H1 (cell line): ENCODE results near the gene ATP6V0E2. TPM values are rescaled to one million over a fixed set of nuclear protein-coding genes. Genes with fewer than 3 reads are reported as not detected.

Source experiments
- CTCF ChIA-PET: fragments of 300-600 bp; sonication (Branson Sonifier 250); formaldehyde crosslinking; loops from one replicate; lab custom pipeline; 2021; ENCODE audit not compliant: partially characterized antibody; lab: Charles Lee
- POLR2A ChIA-PET: fragments of 300-600 bp; sonication (Branson Sonifier 250); formaldehyde crosslinking; loops from one replicate; lab custom pipeline; 2021; ENCODE audit warnings: inconsistent platforms; ENCODE audit not compliant: partially characterized antibody; lab: Charles Lee
- DNase-seq, 2 experiments: peaks; one replicate each; pipeline versions ENCODE4 v3.0.0 to v3.0.0-alpha.2; 2010 to 2022; ENCODE audit warnings: low spot score in 2 of 2, low read depth in 1 of 2, mixed read lengths in 1 of 2
- FAIRE-seq: peaks from 2 replicates; lab custom pipeline; 2011; peaks lifted over from hg19 to GRCh38; lab: Jason Lieb, UNC
- H2AFZ ChIP-seq: 2 replicates; pipeline ENCODE4 v1.8.1; 2012; ENCODE audit warnings: low read length, inconsistent platforms
- H2AK5ac ChIP-seq: 2 replicates; pipeline ENCODE4 v1.6.1; 2013; ENCODE audit warnings: low read depth, low read length
- H2BK120ac ChIP-seq: replicated peaks from 2 replicates; pipeline ENCODE3; 2013; ENCODE audit warnings: low read depth, low read length, inconsistent platforms
- H2BK12ac ChIP-seq: 2 replicates; pipeline ENCODE4 v1.6.1; 2013; ENCODE audit warnings: low read depth, low read length
- H2BK15ac ChIP-seq: 2 replicates; pipeline ENCODE4 v1.6.1; 2013; ENCODE audit warnings: low read length
- H2BK20ac ChIP-seq: 2 replicates; pipeline ENCODE4 v1.6.1; 2013; ENCODE audit warnings: low read length
- H2BK5ac ChIP-seq: 2 replicates; pipeline ENCODE4 v1.6.1; 2013; ENCODE audit warnings: low read depth, low read length
- H3K14ac ChIP-seq: 2 replicates; pipeline ENCODE4 v1.6.1; 2013; ENCODE audit warnings: inconsistent platforms; ENCODE audit not compliant: insufficient read length
- H3K18ac ChIP-seq: 2 replicates; pipeline ENCODE4 v1.6.1; 2013; ENCODE audit warnings: low read length; ENCODE audit errors: extremely low read depth
- H3K23ac ChIP-seq: 2 replicates; pipeline ENCODE4 v1.6.1; 2013; ENCODE audit warnings: inconsistent platforms; ENCODE audit not compliant: insufficient read length
- H3K23me2 ChIP-seq: 2 replicates; pipeline ENCODE4 v1.6.1; 2013; ENCODE audit warnings: low read depth, low read length
- H3K27ac ChIP-seq: 2 replicates; pipeline ENCODE4 v1.6.1; 2011; ENCODE audit warnings: low read depth, low read length, inconsistent platforms
- H3K27me3 ChIP-seq, 4 experiments: replicated peaks in 1 of 4; 1 replicate in 1 of 4; 2 replicates in 3 of 4; pipeline versions ENCODE4 v1.6.1 to v1.8.1; 2011 to 2013; ENCODE audit warnings: low read length in 3 of 4, mild to moderate bottlenecking in 3 of 4, inconsistent platforms in 2 of 4, mixed read lengths in 2 of 4, moderate library complexity in 1 of 4; ENCODE audit not compliant: control insufficient read depth in 3 of 4, insufficient read depth in 3 of 4; ENCODE audit errors: extremely low read depth in 1 of 4
- H3K36me3 ChIP-seq, 4 experiments: 2 replicates each; pipeline versions ENCODE4 v1.6.1 to v1.8.1; 2011 to 2013; ENCODE audit warnings: mild to moderate bottlenecking in 4 of 4, low read length in 3 of 4, moderate library complexity in 2 of 4, control low read depth in 1 of 4, inconsistent platforms in 1 of 4; ENCODE audit not compliant: insufficient read depth in 4 of 4, control insufficient read depth in 2 of 4
- H3K4ac ChIP-seq: replicated peaks from 2 replicates; pipeline ENCODE3; 2013; ENCODE audit warnings: low read length, low read depth, mixed read lengths, inconsistent platforms; ENCODE audit not compliant: insufficient read length
- H3K4me1 ChIP-seq, 4 experiments: replicated peaks in 1 of 4; 1 replicate in 1 of 4; 2 replicates in 3 of 4; pipeline versions ENCODE4 v1.6.1 to v1.8.1; 2011 to 2013; ENCODE audit warnings: low read length in 3 of 4, inconsistent platforms in 2 of 4, mixed read lengths in 1 of 4; ENCODE audit not compliant: insufficient read depth in 4 of 4, control insufficient read depth in 3 of 4
- H3K4me2 ChIP-seq, 2 experiments: 2 replicates each; pipeline versions ENCODE4 v1.6.1 to v1.8.1; 2011 to 2013; ENCODE audit warnings: low read depth in 2 of 2, low read length in 2 of 2, control low read depth in 1 of 2, inconsistent platforms in 1 of 2, mild to moderate bottlenecking in 1 of 2; ENCODE audit not compliant: insufficient read depth in 1 of 2
- H3K4me3 ChIP-seq, 4 experiments: fragments of 200-600, 300-600 bp in 1 of 4; sonication (generic), shearing (Covaris generic), sonication (Bioruptor Twin) in 1 of 4; 2 replicates each; pipeline versions ENCODE4 v1.5.1 to v1.8.1; 2011 to 2016; ENCODE audit warnings: low read length in 4 of 4, low read depth in 3 of 4, control low read depth in 2 of 4, inconsistent platforms in 2 of 4, mild to moderate bottlenecking in 2 of 4, mixed read lengths in 1 of 4, moderate library complexity in 1 of 4; ENCODE audit not compliant: insufficient read depth in 2 of 4; ENCODE audit errors: extremely low read depth in 1 of 4
- H3K56ac ChIP-seq: replicated peaks from 2 replicates; pipeline ENCODE3; 2013; ENCODE audit warnings: low read depth, mild to moderate bottlenecking, mixed read lengths, low read length, inconsistent platforms; ENCODE audit not compliant: insufficient read length
- H3K79me1 ChIP-seq: 2 replicates; pipeline ENCODE4 v1.6.1; 2013; ENCODE audit warnings: low read depth, low read length, control low read depth
- H3K79me2 ChIP-seq, 2 experiments: 2 replicates each; pipeline versions ENCODE4 v1.6.1 to v1.8.1; 2012 to 2013; ENCODE audit warnings: low read length in 2 of 2, mild to moderate bottlenecking in 2 of 2, inconsistent platforms in 1 of 2; ENCODE audit not compliant: insufficient read depth in 2 of 2, control insufficient read depth in 1 of 2
- H3K9ac ChIP-seq, 4 experiments: replicated peaks in 1 of 4; 1 replicate in 1 of 4; 2 replicates in 3 of 4; pipeline versions ENCODE4 v1.6.1 to v1.8.1; 2011 to 2013; ENCODE audit warnings: low read depth in 3 of 4, low read length in 3 of 4, control low read depth in 2 of 4, mild to moderate bottlenecking in 2 of 4, moderate library complexity in 2 of 4, inconsistent platforms in 1 of 4; ENCODE audit errors: extremely low read depth in 1 of 4
- H3K9me3 ChIP-seq, 2 experiments: 2 replicates each; pipeline versions ENCODE4 v1.6.1 to v1.8.1; 2012 to 2013; ENCODE audit warnings: mild to moderate bottlenecking in 2 of 2, moderate library complexity in 2 of 2, control low read depth in 1 of 2, inconsistent platforms in 1 of 2, low read depth in 1 of 2, low read length in 1 of 2, mixed read lengths in 1 of 2; ENCODE audit not compliant: insufficient read depth in 2 of 2
- H4K20me1 ChIP-seq, 2 experiments: replicated peaks in 1 of 2; 2 replicates each; pipeline versions ENCODE3 to v1.8.1; 2011 to 2013; ENCODE audit warnings: inconsistent platforms in 2 of 2, low read length in 2 of 2, mild to moderate bottlenecking in 1 of 2; ENCODE audit not compliant: insufficient read depth in 2 of 2, control insufficient read depth in 1 of 2
- H4K5ac ChIP-seq: 2 replicates; pipeline ENCODE4 v1.6.1; 2013; ENCODE audit warnings: low read length, low read depth, mixed read lengths, inconsistent platforms; ENCODE audit not compliant: insufficient read length
- H4K8ac ChIP-seq: 2 replicates; pipeline ENCODE4 v1.8.0; 2013; ENCODE audit warnings: mild to moderate bottlenecking, moderate library complexity, low read length, inconsistent platforms; ENCODE audit not compliant: insufficient read depth; ENCODE audit errors: extremely low read depth
- H4K91ac ChIP-seq: replicated peaks from 2 replicates; pipeline ENCODE3; 2013; ENCODE audit warnings: low read length, mixed read lengths, inconsistent platforms; ENCODE audit not compliant: insufficient read length
- ASH2L ChIP-seq: fragments of 200-600, 300-600 bp; sonication (generic); IDR thresholded peaks from one replicate; pipeline ENCODE4 v1.7.1; 2017; ENCODE audit warnings: low read length
- CTCF ChIP-seq, 3 experiments: IDR thresholded peaks; 1 replicate in 2 of 3; 2 replicates in 1 of 3; pipeline versions ENCODE4 v1.5.1 to v1.6.1; 2011; ENCODE audit warnings: low read length in 3 of 3, mild to moderate bottlenecking in 3 of 3, inconsistent platforms in 2 of 3, low read depth in 1 of 3, moderate library complexity in 1 of 3; ENCODE audit not compliant: insufficient read depth in 1 of 3; ENCODE audit errors: control extremely low read depth in 1 of 3
- EP300 ChIP-seq, 2 experiments: IDR thresholded peaks; 1 replicate in 1 of 2; 2 replicates in 1 of 2; pipeline ENCODE4 v1.6.1; 2011 to 2012; ENCODE audit warnings: low read depth in 2 of 2, low read length in 2 of 2, mild to moderate bottlenecking in 2 of 2, borderline replicate concordance in 1 of 2, inconsistent platforms in 1 of 2, moderate library complexity in 1 of 2
- MAFK ChIP-seq: IDR thresholded peaks from 2 replicates; pipeline ENCODE4 v1.6.1; 2012; ENCODE audit warnings: low read depth, mild to moderate bottlenecking, improper control_type of control experiment, low read length
- PHF8 ChIP-seq: fragments of 200-600 bp; sonication (generic); conservative IDR thresholded peaks from 2 replicates; pipeline ENCODE4 v1.7.1; 2012; ENCODE audit warnings: low read depth, mild to moderate bottlenecking, inconsistent platforms, low read length, moderate library complexity
- RFX5 ChIP-seq: IDR thresholded peaks from 2 replicates; pipeline ENCODE4 v1.6.1; 2011; ENCODE audit warnings: low read depth, low read length, improper control_type of control experiment, borderline replicate concordance
- RXRA ChIP-seq: IDR thresholded peaks from 2 replicates; pipeline ENCODE4 v1.6.1; 2011; ENCODE audit warnings: low read depth, mild to moderate bottlenecking, low read length, moderate library complexity; ENCODE audit not compliant: insufficient read depth
- SP2 ChIP-seq: IDR thresholded peaks from 2 replicates; pipeline ENCODE4 v1.6.1; 2012; ENCODE audit warnings: mild to moderate bottlenecking, low read length, inconsistent platforms
- TBP ChIP-seq: IDR thresholded peaks from 2 replicates; pipeline ENCODE4 v1.6.1; 2011; ENCODE audit warnings: low read depth, low read length, improper control_type of control experiment
- USF2 ChIP-seq: IDR thresholded peaks from 2 replicates; pipeline ENCODE4 v1.6.1; 2011; ENCODE audit warnings: low read length, improper control_type of control experiment
- WGBS, 2 experiments: shearing (Covaris generic) in 1 of 2; methylation state at CpG; one replicate each; pipeline versions ENCODE4 v1.1.6 to v1.1.7; 2013 to 2015; ENCODE audit warnings: low lambda C conversion rate in 2 of 2, mixed read lengths in 2 of 2, inconsistent platforms in 1 of 2, low coverage in 1 of 2, missing lambda C conversion rate in 1 of 2; ENCODE audit not compliant: insufficient replicate concordance in 2 of 2, insufficient coverage in 1 of 2, insufficient read length in 1 of 2; ENCODE audit errors: extremely low coverage in 1 of 2, missing lambda C conversion rate in 1 of 2; 5-methylcytosine and 5-hydroxymethylcytosine counted together
- polyA plus RNA-seq, 7 experiments: library from polyadenylated mRNA; depleted of rRNA in 3 of 7; stranded (reverse) in 5 of 7; unstranded in 2 of 7; fragments of >200 nt in 5 of 7; fragments of 200-250 nt in 2 of 7; gene quantifications; 1 replicate in 5 of 7; 2 replicates in 1 of 7; 4 replicates in 1 of 7; pipeline versions ENCODE4 v1.2.1 to v1.2.3, GENCODE V29; 2011 to 2013; ENCODE audit warnings: missing spikeins in 2 of 7, mixed read lengths in 2 of 7
- total RNA-seq: library from RNA; stranded (reverse); fragmentation: NEBNext Ultra II Directional; extraction: Animal tissue kit (Norgen Biotek cat#: 25700); gene quantifications from 2 replicates; pipeline ENCODE4 v1.2.1, GENCODE V29; 2021

Gene ATP6V0E2
- total and polyA plus RNA-seq, 2 of the 8 experiments (the other 6 are each of a cell fraction or from before 2014, with no cell fraction given), result 26.1 to 47.9 TPM

- FAIRE-seq, result no peak
- no peak for TF ChIP-seq USF2
- no peak for TF ChIP-seq MAFK
- no peak for TF ChIP-seq EP300 (IDR thresholded peaks at IDR 0.05; ENCODE audit: borderline replicate concordance in 1 of 2, low read depth in 2 of 2, low read length in 2 of 2)
- TF ChIP-seq CTCF (IDR thresholded peaks at IDR 0.05; ENCODE audit: control extremely low read depth in 1 of 3, insufficient read depth in 1 of 3, low read depth in 1 of 3, low read length in 3 of 3), result no peak
- no peak for TF ChIP-seq RFX5
- TF ChIP-seq RXRA, result no peak
- TF ChIP-seq SP2, result no peak
- no peak for TF ChIP-seq PHF8
- TF ChIP-seq TBP, result no peak
- TF ChIP-seq ASH2L, result no peak
These were observed 11.6 kb upstream of the ATP6V0E2 start for GRCh38 chr7:149862156-149862555.

More at GRCh38 chr7:149862156-149862555, 11.6 kb upstream of the ATP6V0E2 start:
- H3K56ac ChIP-seq, result no peak overlapping the region
- H3K9me3 ChIP-seq, result no peaks in the 10 kb centered on the region
- no peak overlapping the region for H3K4ac ChIP-seq
- no peak overlapping the region for H4K91ac ChIP-seq
- H3K23me2 ChIP-seq, result no peaks in the 10 kb centered on the region
- H2AFZ ChIP-seq, result no peak overlapping the region
- no peak overlapping the region for H2BK120ac ChIP-seq
- CTCF ChIA-PET, result interaction anchor here (0.8 to 5.0 kb wide), 21 partner anchors 8 to 134 kb away, joined by 3 to 68 read pairs (median 4); no protein-coding TSS in a partner anchor
- no peak overlapping the region for H2AK5ac ChIP-seq
- H3K27ac ChIP-seq, result no peak overlapping the region
- no peak overlapping the region for H4K8ac ChIP-seq
- no peak overlapping the region for H2BK12ac ChIP-seq
- no peaks in the 10 kb centered on the region for H4K20me1 ChIP-seq
- no peaks in the 10 kb centered on the region for H3K79me2 ChIP-seq
- no peak overlapping the region for H3K18ac ChIP-seq
- H3K14ac ChIP-seq, result no peak overlapping the region
- H3K4me2 ChIP-seq, result no peak overlapping the region
- H3K4me3 ChIP-seq, result no peak overlapping the region
- H3K36me3 ChIP-seq, result no peaks in the 10 kb centered on the region
- no peak overlapping the region for H3K9ac ChIP-seq
- H3K27me3 ChIP-seq, result no peaks in the 10 kb centered on the region; a peak in 2 of 7 replicates
- H2BK20ac ChIP-seq, result no peak overlapping the region
- no peak overlapping the region; the same call in 1 of the 2 replicates for H2BK5ac ChIP-seq
- no peak overlapping the region for H3K23ac ChIP-seq
- no peak overlapping the region for H4K5ac ChIP-seq
- H3K4me1 ChIP-seq, result no peaks in the 10 kb centered on the region
- no peak for DNase-seq
- 87% methylated on average over 18 of the region's 18 CpGs; no CpG with 5 or more reads in 1 of the 2 experiments for WGBS, 2 experiments
- POLR2A ChIA-PET, result no interaction called here
- H3K79me1 ChIP-seq, result no peaks in the 10 kb centered on the region
- peak overlapping the region; percentile 46; the same call in 1 of the 2 replicates for H2BK15ac ChIP-seq
